Neutrophil (primary cell): ENCODE measurements around the gene EEA1.

Source experiments
- H3K27ac ChIP-seq: fragments of 200-600 bp; sonication (generic); 2 replicates; pipeline ENCODE4 v1.5.1; 2016; ENCODE audit warnings: mild to moderate bottlenecking, moderate library complexity
- H3K27me3 ChIP-seq: fragments of 200-600 bp; sonication (generic); 2 replicates; pipeline ENCODE4 v1.6.0; 2016; ENCODE audit warnings: mild to moderate bottlenecking
- H3K36me3 ChIP-seq: fragments of 200-600 bp; sonication (generic); 2 replicates; pipeline ENCODE4 v1.5.1; 2017
- H3K4me1 ChIP-seq, 2 experiments: fragments of 200-600 bp in 1 of 2; sonication (generic) in 1 of 2; 1 replicate in 1 of 2; 2 replicates in 1 of 2; pipeline versions ENCODE4 v1.5.1 to v1.6.1; 2013 to 2016; ENCODE audit warnings: low read depth in 1 of 2, low read length in 1 of 2, mild to moderate bottlenecking in 1 of 2, moderate library complexity in 1 of 2; ENCODE audit not compliant: control insufficient read depth in 1 of 2, insufficient read depth in 1 of 2
- H3K4me3 ChIP-seq, 2 experiments: fragments of 200-600 bp in 1 of 2; sonication (generic) in 1 of 2; 1 replicate in 1 of 2; 2 replicates in 1 of 2; pipeline ENCODE4 v1.5.1; 2013 to 2016; ENCODE audit warnings: low read depth in 1 of 2, low read length in 1 of 2, mild to moderate bottlenecking in 1 of 2, moderate library complexity in 1 of 2
- H3K9me3 ChIP-seq: fragments of 200-600 bp; sonication (generic); 2 replicates; pipeline ENCODE4 v1.5.1; 2016
- CTCF ChIP-seq: fragments of 200-600 bp; sonication (generic); IDR thresholded peaks from 2 replicates; pipeline ENCODE4 v1.5.1; 2016; ENCODE audit warnings: antibody characterized with exemption

The EEA1 gene

GRCh38 chr12:92945659-92946220 lies 16.6 kb upstream of the EEA1 start:
- no peak overlapping the region for H3K4me3 ChIP-seq
- H3K27me3 ChIP-seq: no peaks in the 10 kb centered on the region
- H3K4me1 ChIP-seq: peaks cover 3 to 4% of the 10 kb centered on the region in 2 experiments
- H3K9me3 ChIP-seq: no peaks in the 10 kb centered on the region
- no peak overlapping the region for H3K27ac ChIP-seq
- TF ChIP-seq CTCF: no peak
- no peaks in the 10 kb centered on the region for H3K36me3 ChIP-seq

- no peak for TF ChIP-seq CTCF
- Histone ChIP-seq H3K36me3 (no peaks in the 10 kb centered on the region), H3K27me3 (no peaks in the 10 kb centered on the region), H3K9me3 (no peaks in the 10 kb centered on the region), H3K27ac (no peak overlapping the region), H3K4me1 (peaks cover 3 to 4% of the 10 kb centered on the region in 2 experiments), H3K4me3 (no peak overlapping the region)
These were observed 14.6 kb upstream of the EEA1 start for GRCh38 chr12:92943482-92944250.

- Histone ChIP-seq H3K4me1 (peaks cover 3 to 4% of the 10 kb centered on the region in 2 experiments), H3K9me3 (no peaks in the 10 kb centered on the region), H3K36me3 (no peaks in the 10 kb centered on the region), H3K4me3 (no peak overlapping the region), H3K27me3 (no peaks in the 10 kb centered on the region), H3K27ac (no peak overlapping the region)
- no peak for TF ChIP-seq CTCF
These were observed 13.8 kb upstream of the EEA1 start for GRCh38 chr12:92942905-92943304.

- no peaks in the 10 kb centered on the region for H3K27me3 ChIP-seq
- H3K4me1 ChIP-seq: peaks cover 3 to 4% of the 10 kb centered on the region in 2 experiments
- H3K27ac ChIP-seq: no peak overlapping the region
- H3K9me3 ChIP-seq: no peaks in the 10 kb centered on the region
- H3K36me3 ChIP-seq: no peaks in the 10 kb centered on the region
- TF ChIP-seq CTCF: no peak
- H3K4me3 ChIP-seq: no peak overlapping the region
These were observed 10.0 kb upstream of the EEA1 start for GRCh38 chr12:92939116-92939515.

GRCh38 chr12:92938638-92939037 lies 9.5 kb upstream of the EEA1 start:
- Histone ChIP-seq H3K4me1 (peaks cover 3 to 4% of the 10 kb centered on the region in 2 experiments), H3K27ac (no peak overlapping the region)

More at GRCh38 chr12:92938638-92939037, 9.5 kb upstream of the EEA1 start:
- H3K4me3 ChIP-seq: no peak overlapping the region
- no peak for TF ChIP-seq CTCF
- no peaks in the 10 kb centered on the region for H3K36me3 ChIP-seq
- H3K9me3 ChIP-seq: no peaks in the 10 kb centered on the region
- H3K27me3 ChIP-seq: no peaks in the 10 kb centered on the region
